Psoas muscle (tissue), 8 donors: ENCODE results near the gene SCNN1B. TPM values are rescaled to one million over a fixed set of nuclear protein-coding genes. Genes with fewer than 3 reads are reported as not detected.
A peak's percentile ranks its signal among the peaks of the same experiment; 100 is the strongest.

ENCODE experiments used
- ATAC-seq, 4 donors: fragments of 200-7000 bp; cut with Tn5 transposase; one replicate each; pipeline ENCODE4 v1.9.1; 2020; ENCODE audit warnings: moderate library complexity in 3 of 4, mild to moderate bottlenecking in 2 of 4
- DNase-seq, 2 donors: peaks; one replicate each; pipeline ENCODE4 v3.0.0-alpha.2; 2020
- H3K27ac ChIP-seq: fragments of 200-600 bp; one replicate; pipeline ENCODE4 v1.8.0; 2022
- H3K27me3 ChIP-seq, 3 donors: fragments of 200-600 bp in 1 of 3; one replicate each; pipeline versions ENCODE4 v1.6.1 to v1.8.0; 2013 to 2022; ENCODE audit warnings: low read length in 2 of 3, mild to moderate bottlenecking in 2 of 3, moderate library complexity in 1 of 3; ENCODE audit not compliant: insufficient read depth in 3 of 3
- H3K36me3 ChIP-seq, 2 donors: fragments of 200-600 bp in 1 of 2; one replicate each; pipeline versions ENCODE4 v1.6.1 to v1.8.0; 2013 to 2022; ENCODE audit warnings: low read depth in 1 of 2, mild to moderate bottlenecking in 1 of 2, moderate library complexity in 1 of 2; ENCODE audit not compliant: insufficient read depth in 1 of 2
- H3K4me1 ChIP-seq: fragments of 200-600 bp; one replicate; pipeline ENCODE4 v1.8.0; 2022
- H3K4me3 ChIP-seq: fragments of 200-600 bp; one replicate; pipeline ENCODE4 v1.8.0; 2022; ENCODE audit warnings: mild to moderate bottlenecking
- H3K9me3 ChIP-seq: fragments of 200-600 bp; one replicate; pipeline ENCODE4 v1.8.0; 2022
- WGBS, 3 donors: extraction: QIAGEN DNeasy Blood & Tissue Kit; methylation state at CpG; one replicate each; pipeline versions ENCODE4 v1.1.6 to v1.1.7; 2013; 5-methylcytosine and 5-hydroxymethylcytosine counted together
- intact Hi-C, 2 donors: fragments of 100-400 bp; cut with DNase I; formaldehyde crosslinking; loops; one replicate each; pipeline versions ENCODE4 v1.11.0 to v1.14.2; 2022
- polyA plus RNA-seq, 3 donors: library from polyadenylated mRNA; stranded (reverse); fragments of 200-250 nt; gene quantifications; one replicate each; pipeline ENCODE4 v1.2.3, GENCODE V29; 2013
- total RNA-seq, 4 donors: library from RNA; stranded (reverse); fragmentation: NEBNext Ultra II Directional in 2 of 4; extraction: Animal tissue kit (Norgen Biotek cat#: 25700) in 2 of 4; gene quantifications; one replicate each; pipeline versions ENCODE4 v1.2.1 to v1.2.4, GENCODE V29; 2021 to 2023
- TF ChIP-seq, protein P1 (sequence below): fragments of 200-600 bp; IDR thresholded peaks from one replicate; pipeline ENCODE4 v1.8.0; 2022; ENCODE audit warnings: antibody characterized with exemption
- donor health status: healthy with polysubstance abuse.
- donor health status: DM: no; HTN: no; CAD: no; lungs with moderate emphysema.
- donor health status: Bipolar disorder and iron deficiency.
- donor health status: healthy.
- donor health status: DM: yes; HTN: yes; CAD: no.
- donor health status: DM: no; HTN: no; CAD: no.
- donor health status: DM: no; HTN: no; CAD: no.
- donor health status: DM: yes; HTN: yes; CAD: no.

The SCNN1B gene
- total and polyA plus RNA-seq, 7 donors: 0.10 to 0.76 (median 0.51) TPM

DNA sequence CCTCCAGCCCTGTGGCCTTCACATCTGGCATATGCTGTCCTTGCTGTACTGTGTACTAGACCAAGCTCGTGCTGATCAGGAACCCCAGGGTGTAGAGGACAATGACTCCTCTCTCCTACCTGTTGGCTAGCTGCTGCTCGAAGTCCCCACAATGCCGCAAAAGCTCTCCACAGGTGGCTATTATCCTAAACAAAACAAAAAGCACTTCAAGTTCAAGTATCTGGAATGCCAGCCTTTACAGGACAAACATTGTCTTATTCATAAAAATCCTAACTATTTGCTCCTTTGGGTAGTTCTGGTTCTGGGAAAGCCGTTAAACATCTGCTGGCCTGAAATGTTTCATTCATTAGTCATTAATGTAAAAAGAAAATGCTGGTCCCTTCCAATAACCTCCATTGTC lies 108.1 kb downstream of the SCNN1B start:
- TF ChIP-seq, protein P1, sequence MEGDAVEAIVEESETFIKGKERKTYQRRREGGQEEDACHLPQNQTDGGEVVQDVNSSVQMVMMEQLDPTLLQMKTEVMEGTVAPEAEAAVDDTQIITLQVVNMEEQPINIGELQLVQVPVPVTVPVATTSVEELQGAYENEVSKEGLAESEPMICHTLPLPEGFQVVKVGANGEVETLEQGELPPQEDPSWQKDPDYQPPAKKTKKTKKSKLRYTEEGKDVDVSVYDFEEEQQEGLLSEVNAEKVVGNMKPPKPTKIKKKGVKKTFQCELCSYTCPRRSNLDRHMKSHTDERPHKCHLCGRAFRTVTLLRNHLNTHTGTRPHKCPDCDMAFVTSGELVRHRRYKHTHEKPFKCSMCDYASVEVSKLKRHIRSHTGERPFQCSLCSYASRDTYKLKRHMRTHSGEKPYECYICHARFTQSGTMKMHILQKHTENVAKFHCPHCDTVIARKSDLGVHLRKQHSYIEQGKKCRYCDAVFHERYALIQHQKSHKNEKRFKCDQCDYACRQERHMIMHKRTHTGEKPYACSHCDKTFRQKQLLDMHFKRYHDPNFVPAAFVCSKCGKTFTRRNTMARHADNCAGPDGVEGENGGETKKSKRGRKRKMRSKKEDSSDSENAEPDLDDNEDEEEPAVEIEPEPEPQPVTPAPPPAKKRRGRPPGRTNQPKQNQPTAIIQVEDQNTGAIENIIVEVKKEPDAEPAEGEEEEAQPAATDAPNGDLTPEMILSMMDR: no peak
- WGBS, 3 donors: 72 to 79% (median 77%) methylated on average over 4 of the region's 4 CpGs
- no peak for ATAC-seq
- Histone ChIP-seq H3K27me3 (no peaks in the 10 kb centered on the region), H3K9me3 (no peaks in the 10 kb centered on the region), H3K4me3 (no peak overlapping the region), H3K36me3 (peaks cover 7 to 78% of the 10 kb centered on the region in 2 donors), H3K4me1 (peaks cover 8% of the 10 kb centered on the region), H3K27ac (no peak overlapping the region)
- intact Hi-C loops: no loop called here
- no peak for DNase-seq

- Histone ChIP-seq H3K4me1 (peaks cover 14% of the 10 kb centered on the region), H3K36me3 (peaks cover 2 to 92% of the 10 kb centered on the region in 2 donors), H3K27ac (peak overlapping the region; percentile 41), H3K9me3 (no peaks in the 10 kb centered on the region), H3K27me3 (no peaks in the 10 kb centered on the region), H3K4me3 (no peak overlapping the region)
- intact Hi-C loops: no loop called here
- TF ChIP-seq, protein P1: no peak
- DNase-seq (peak in 1 of 2 donors; percentile 73), ATAC-seq (peak; percentile 62 to 97 (median 89))
- 27 to 52% (median 32%) methylated on average over 6 of the region's 6 CpGs for WGBS, 3 donors
These were observed 112.6 kb downstream of the SCNN1B start for GRCh38 chr16:23414731-23415130.

DNA sequence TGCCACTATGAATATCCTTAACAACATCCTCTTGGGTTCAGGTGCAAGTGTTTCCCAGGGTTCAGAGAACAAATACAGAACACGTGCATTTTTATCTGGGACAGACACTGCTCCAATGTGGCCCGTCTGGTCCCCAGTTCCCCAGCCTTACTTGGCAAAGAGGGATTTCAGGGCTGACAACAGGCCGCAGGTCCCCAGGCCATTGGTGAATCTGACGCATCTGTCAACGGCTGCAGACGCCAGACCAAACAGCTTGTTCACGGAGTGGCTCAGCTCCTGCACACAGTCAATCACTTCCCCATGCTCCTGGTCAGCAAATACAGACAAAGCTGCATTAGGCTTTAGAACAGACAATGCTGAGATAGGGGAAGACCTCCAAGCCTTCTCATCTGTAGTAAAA lies 114.7 kb downstream of the SCNN1B start:
- DNase-seq: no peak
- H3K27ac ChIP-seq: no peak overlapping the region
- H3K4me1 ChIP-seq: peaks cover 14% of the 10 kb centered on the region
- ATAC-seq: no peak
- TF ChIP-seq, protein P1: no peak
- H3K27me3 ChIP-seq: no peaks in the 10 kb centered on the region
- H3K9me3 ChIP-seq: no peaks in the 10 kb centered on the region
- H3K4me3 ChIP-seq: no peak overlapping the region
- H3K36me3 ChIP-seq: peaks cover 2 to 82% of the 10 kb centered on the region in 2 donors
- WGBS, 3 donors: 89 to 93% (median 91%) methylated on average over 7 of the region's 7 CpGs
- intact Hi-C loops: no loop called here

DNA sequence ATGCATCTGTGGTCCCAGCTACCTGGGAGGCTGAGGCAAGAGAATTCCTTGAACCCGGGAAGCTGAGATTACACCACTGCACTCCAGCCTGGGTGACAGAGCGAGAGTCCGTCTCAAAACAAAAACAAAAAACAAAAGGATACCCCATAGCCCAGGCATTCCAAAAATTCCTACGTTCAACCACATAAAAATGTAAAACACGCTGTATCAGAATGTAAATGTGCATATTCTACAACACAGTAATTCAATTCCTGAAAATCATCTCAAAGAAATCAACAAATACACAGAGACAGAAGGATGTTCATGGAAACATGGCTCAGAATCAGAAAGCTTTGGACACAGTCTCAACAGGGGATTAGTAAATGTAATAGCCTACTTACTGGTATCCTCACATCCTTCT lies 117.9 kb downstream of the SCNN1B start:
- no peak for ATAC-seq
- intact Hi-C loops: no loop called here
- WGBS, 3 donors: 83 to 87% (median 83%) methylated on average over 5 of the region's 5 CpGs

More for the DNA sequence above, 117.9 kb downstream of the SCNN1B start:
- H3K27ac ChIP-seq: no peak overlapping the region
- H3K4me1 ChIP-seq: peaks cover 7% of the 10 kb centered on the region
- H3K27me3 ChIP-seq: no peaks in the 10 kb centered on the region
- H3K36me3 ChIP-seq: peaks cover 2 to 60% of the 10 kb centered on the region in 2 donors
- TF ChIP-seq, protein P1: no peak
- H3K9me3 ChIP-seq: no peaks in the 10 kb centered on the region
- no peak for DNase-seq
- H3K4me3 ChIP-seq: no peak overlapping the region
